B cell (primary cell): ENCODE data around the gene TANC1. TPM values are rescaled to one million over a fixed set of nuclear protein-coding genes. Genes with fewer than 3 reads are reported as not detected.

Experiments used
- ATAC-seq: fragments of 200-7000 bp; cut with Tn5 transposase; one replicate; pipeline ENCODE4 v1.10.0; 2021; ENCODE audit warnings: low read depth, mild to moderate bottlenecking, moderate number of reproducible peaks, moderate library complexity
- CTCF ChIA-PET: fragments of 350-600 bp; sonication (Branson Sonifier 250); formaldehyde crosslinking; loops from one replicate; lab custom pipeline; 2021; ENCODE audit warnings: antibody characterized with exemption, inconsistent platforms; lab: Charles Lee
- POLR2A ChIA-PET: fragments of 350-600 bp; sonication (Branson Sonifier 250); formaldehyde crosslinking; loops from one replicate; lab custom pipeline; 2021; ENCODE audit warnings: antibody characterized with exemption; lab: Charles Lee
- DNase-seq: peaks from one replicate; pipeline ENCODE4 v3.0.0; 2013
- H2AFZ ChIP-seq: 2 replicates; pipeline ENCODE4 v1.6.1; 2012; ENCODE audit warnings: mild to moderate bottlenecking, low read depth, low read length; ENCODE audit not compliant: insufficient read depth, poor library complexity, severe bottlenecking
- H3K27ac ChIP-seq, 2 donors: 1 replicate in 1 of 2; 2 replicates in 1 of 2; pipeline ENCODE4 v1.5.1; 2012 to 2013; ENCODE audit warnings: low read length in 2 of 2, mild to moderate bottlenecking in 2 of 2, moderate library complexity in 1 of 2
- H3K27me3 ChIP-seq, 4 experiments: fragments of 200-600 bp in 1 of 4; sonication (generic) in 1 of 4; replicated peaks in 1 of 4; 1 replicate in 2 of 4; 2 replicates in 2 of 4; pipeline versions ENCODE4 v1.6.1 to v1.7.0; 2013 to 2016; ENCODE audit warnings: low read length in 3 of 4, mild to moderate bottlenecking in 2 of 4, mixed read lengths in 1 of 4, moderate library complexity in 1 of 4; ENCODE audit not compliant: insufficient read depth in 4 of 4, control insufficient read depth in 3 of 4; ENCODE audit errors: control extremely low read depth in 1 of 4
- H3K36me3 ChIP-seq, 2 experiments: replicated peaks in 1 of 2; 1 replicate in 1 of 2; 2 replicates in 1 of 2; pipeline versions ENCODE4 v1.6.1 to v1.7.1; 2013; ENCODE audit warnings: low read length in 1 of 2; ENCODE audit not compliant: insufficient read depth in 2 of 2, control insufficient read depth in 1 of 2; ENCODE audit errors: control extremely low read depth in 1 of 2, extremely low read depth in 1 of 2
- H3K4me1 ChIP-seq, 2 donors: fragments of 200-600 bp in 1 of 2; sonication (generic) in 1 of 2; 1 replicate in 1 of 2; 2 replicates in 1 of 2; pipeline versions ENCODE4 v1.5.1 to v1.6.1; 2013 to 2017; ENCODE audit warnings: low read length in 2 of 2; ENCODE audit not compliant: control insufficient read depth in 2 of 2, insufficient read depth in 2 of 2
- H3K4me2 ChIP-seq: replicated peaks from 2 replicates; pipeline ENCODE3; 2012; ENCODE audit warnings: mild to moderate bottlenecking, low read depth, low read length; ENCODE audit not compliant: poor library complexity, severe bottlenecking
- H3K4me3 ChIP-seq, 5 experiments: fragments of 200-600 bp in 1 of 5; sonication (generic) in 1 of 5; 1 replicate in 3 of 5; 2 replicates in 2 of 5; pipeline versions ENCODE4 v1.5.1 to v1.7.0; 2011 to 2016; ENCODE audit warnings: low read length in 4 of 5, mild to moderate bottlenecking in 4 of 5, low read depth in 2 of 5, control low read depth in 1 of 5, moderate library complexity in 1 of 5; ENCODE audit not compliant: insufficient read depth in 1 of 5; ENCODE audit errors: control extremely low read depth in 1 of 5, extremely low read depth in 1 of 5
- H3K79me2 ChIP-seq: fragments of 200-600 bp; sonication (generic); one replicate; pipeline ENCODE4 v1.6.0; 2016; ENCODE audit warnings: low read length; ENCODE audit not compliant: control insufficient read depth, insufficient read depth
- H3K9ac ChIP-seq: fragments of 200-600 bp; sonication (generic); 2 replicates; pipeline ENCODE4 v1.6.1; 2017; ENCODE audit warnings: mild to moderate bottlenecking, low read length, moderate library complexity
- H3K9me3 ChIP-seq, 3 donors: one replicate each; pipeline versions ENCODE4 v1.6.1 to v1.7.1; 2013; ENCODE audit warnings: low read length in 2 of 3; ENCODE audit not compliant: control insufficient read depth in 2 of 3, insufficient read depth in 1 of 3; ENCODE audit errors: control extremely low read depth in 1 of 3
- H4K20me1 ChIP-seq: 2 replicates; pipeline ENCODE4 v1.6.0; 2012; ENCODE audit warnings: mild to moderate bottlenecking, low read length; ENCODE audit not compliant: insufficient read depth, control insufficient read depth, poor library complexity, severe bottlenecking
- H3K27ac Mint-ChIP-seq: one replicate; pipeline ENCODE4 v1.8.0; 2021; ENCODE audit warnings: mixed read lengths
- H3K27me3 Mint-ChIP-seq: one replicate; pipeline ENCODE4 v1.8.0; 2021; ENCODE audit warnings: mixed read lengths
- H3K4me1 Mint-ChIP-seq: one replicate; pipeline ENCODE4 v1.8.0; 2021; ENCODE audit warnings: mixed read lengths
- H3K4me3 Mint-ChIP-seq: one replicate; pipeline ENCODE4 v1.8.0; 2021; ENCODE audit warnings: mixed read lengths
- H3K9me3 Mint-ChIP-seq: one replicate; pipeline ENCODE4 v1.8.0; 2022; ENCODE audit warnings: mixed read lengths; ENCODE audit not compliant: insufficient read depth
- EZH2 ChIP-seq: IDR thresholded peaks from 2 replicates; pipeline ENCODE4 v1.6.1; 2012; ENCODE audit warnings: borderline replicate concordance, low read depth, mild to moderate bottlenecking, moderate library complexity, low read length; ENCODE audit not compliant: insufficient read depth, poor library complexity, severe bottlenecking
- WGBS: methylation state at CpG from one replicate; pipeline ENCODE4 v1.1.5; 2013; ENCODE audit warnings: missing lambda C conversion rate; ENCODE audit not compliant: insufficient coverage; 5-methylcytosine and 5-hydroxymethylcytosine counted together
- intact Hi-C: fragments of 100-400 bp; cut with micrococcal nuclease; formaldehyde crosslinking; loops from one replicate; pipeline ENCODE4 v1.10.0; 2022
- polyA plus RNA-seq: library from polyadenylated mRNA; depleted of rRNA; stranded (reverse); fragments of >200 nt; gene quantifications from 2 replicates; pipeline ENCODE4 v1.2.3, GENCODE V29; 2012
- total RNA-seq, 2 donors: library from RNA; stranded (reverse); fragments of 120-200 nt in 1 of 2; gene quantifications; 1 replicate in 1 of 2; 2 replicates in 1 of 2; pipeline versions ENCODE4 v1.2.3 to v1.2.4, GENCODE V29; 2013 to 2022
- TF ChIP-seq, protein P1 (sequence below): fragments of 200-600 bp; IDR thresholded peaks from one replicate; pipeline ENCODE4 v1.8.0; 2022; ENCODE audit warnings: antibody characterized with exemption, mild to moderate bottlenecking

TANC1 gene
- total and polyA plus RNA-seq, 2 donors (not counting 1 experiment from before 2014, with no cell fraction given), result 0.13 TPM; not detected in 1

- 90% methylated on average over 4 of the region's 5 CpGs for WGBS
- Mint-ChIP-seq H3K27me3 (peaks cover 4% of the 10 kb centered on the region), H3K27ac (no peak overlapping the region), H3K4me3 (no peak overlapping the region), H3K9me3 (no peaks in the 10 kb centered on the region), H3K4me1 (peaks cover 3% of the 10 kb centered on the region)
- Histone ChIP-seq H3K27me3 (no peaks in the 10 kb centered on the region), H3K9ac (no peak overlapping the region), H3K4me1 (no peaks in the 10 kb centered on the region), H3K4me3 (no peak overlapping the region), H2AFZ (no peak overlapping the region), H3K4me2 (no peak overlapping the region), H3K27ac (no peak overlapping the region), H3K36me3 (no peaks in the 10 kb centered on the region), H3K9me3 (no peaks in the 10 kb centered on the region), H4K20me1 (no peaks in the 10 kb centered on the region), H3K79me2 (no peaks in the 10 kb centered on the region)
- CTCF ChIA-PET, result no interaction called here
- DNase-seq, result no peak
- no peak for TF ChIP-seq EZH2
- TF ChIP-seq, protein P1, sequence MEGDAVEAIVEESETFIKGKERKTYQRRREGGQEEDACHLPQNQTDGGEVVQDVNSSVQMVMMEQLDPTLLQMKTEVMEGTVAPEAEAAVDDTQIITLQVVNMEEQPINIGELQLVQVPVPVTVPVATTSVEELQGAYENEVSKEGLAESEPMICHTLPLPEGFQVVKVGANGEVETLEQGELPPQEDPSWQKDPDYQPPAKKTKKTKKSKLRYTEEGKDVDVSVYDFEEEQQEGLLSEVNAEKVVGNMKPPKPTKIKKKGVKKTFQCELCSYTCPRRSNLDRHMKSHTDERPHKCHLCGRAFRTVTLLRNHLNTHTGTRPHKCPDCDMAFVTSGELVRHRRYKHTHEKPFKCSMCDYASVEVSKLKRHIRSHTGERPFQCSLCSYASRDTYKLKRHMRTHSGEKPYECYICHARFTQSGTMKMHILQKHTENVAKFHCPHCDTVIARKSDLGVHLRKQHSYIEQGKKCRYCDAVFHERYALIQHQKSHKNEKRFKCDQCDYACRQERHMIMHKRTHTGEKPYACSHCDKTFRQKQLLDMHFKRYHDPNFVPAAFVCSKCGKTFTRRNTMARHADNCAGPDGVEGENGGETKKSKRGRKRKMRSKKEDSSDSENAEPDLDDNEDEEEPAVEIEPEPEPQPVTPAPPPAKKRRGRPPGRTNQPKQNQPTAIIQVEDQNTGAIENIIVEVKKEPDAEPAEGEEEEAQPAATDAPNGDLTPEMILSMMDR, result no peak
- no peak for ATAC-seq
- intact Hi-C loops, result no loop called here
- POLR2A ChIA-PET, result no interaction called here
These were observed 27.2 kb downstream of the TANC1 start for GRCh38 chr2:158995677-158996049.

GRCh38 chr2:158996378-158996993 lies 28.0 kb downstream of the TANC1 start:
- no peaks in the 10 kb centered on the region for H3K79me2 ChIP-seq
- no peaks in the 10 kb centered on the region for H3K9me3 ChIP-seq
- intact Hi-C loops, result no loop called here
- no peak for ATAC-seq
- no CpG with 5 or more reads among the region's 4 CpGs for WGBS
- H4K20me1 ChIP-seq, result no peaks in the 10 kb centered on the region
- no peak overlapping the region for H3K4me2 ChIP-seq
- Mint-ChIP-seq H3K4me3 (no peak overlapping the region), H3K27ac (no peak overlapping the region), H3K4me1 (peaks cover 3% of the 10 kb centered on the region), H3K27me3 (peaks cover 4% of the 10 kb centered on the region), H3K9me3 (no peaks in the 10 kb centered on the region)
- no peak overlapping the region for H2AFZ ChIP-seq
- no peak overlapping the region for H3K9ac ChIP-seq
- H3K27me3 ChIP-seq, result no peaks in the 10 kb centered on the region
- DNase-seq, result no peak
- H3K27ac ChIP-seq, result no peak overlapping the region
- no peaks in the 10 kb centered on the region for H3K4me1 ChIP-seq
- H3K4me3 ChIP-seq, result no peak overlapping the region
- POLR2A ChIA-PET, result no interaction called here
- H3K36me3 ChIP-seq, result no peaks in the 10 kb centered on the region
- CTCF ChIA-PET, result no interaction called here
- no peak for TF ChIP-seq EZH2
- TF ChIP-seq, protein P1, result peak; percentile 64
